ENCODE measurements around the gene DAGLA. TPM values are rescaled to one million over a fixed set of nuclear protein-coding genes. Genes with fewer than 3 reads are reported as not detected.
"Not testable (repeated sequence)": the region's sequence is repeated elsewhere in the genome, so short reads cannot be mapped to it uniquely, and the experiment has no call there.

Gene DAGLA
- total and polyA plus RNA-seq, 2 of the 13 experiments (the other 11 are each of a cell fraction or from before 2014, with no cell fraction given): 2.6 to 3.9 TPM

DNA sequence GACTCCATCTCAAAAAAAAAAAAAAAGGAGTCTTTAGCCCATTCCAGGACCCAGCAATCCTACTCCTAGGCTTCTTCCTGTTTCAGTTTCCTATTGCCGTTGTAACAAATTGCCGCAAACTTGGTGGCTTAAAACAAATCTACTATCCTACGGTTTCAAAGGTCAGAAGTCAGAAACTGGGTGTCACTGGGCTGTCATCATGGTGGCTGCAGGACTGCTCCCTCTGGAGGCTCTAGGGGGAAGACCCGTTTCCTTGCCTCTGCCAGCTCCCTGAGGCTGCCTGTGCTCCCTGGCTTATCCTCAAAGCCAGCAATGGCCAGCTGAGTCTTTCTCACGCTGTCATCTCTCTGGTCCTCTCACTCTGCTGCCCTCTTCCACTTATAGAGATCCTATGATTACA lies 8.7 kb upstream of the DAGLA start (continued):
- TF ChIP-seq, protein P1, sequence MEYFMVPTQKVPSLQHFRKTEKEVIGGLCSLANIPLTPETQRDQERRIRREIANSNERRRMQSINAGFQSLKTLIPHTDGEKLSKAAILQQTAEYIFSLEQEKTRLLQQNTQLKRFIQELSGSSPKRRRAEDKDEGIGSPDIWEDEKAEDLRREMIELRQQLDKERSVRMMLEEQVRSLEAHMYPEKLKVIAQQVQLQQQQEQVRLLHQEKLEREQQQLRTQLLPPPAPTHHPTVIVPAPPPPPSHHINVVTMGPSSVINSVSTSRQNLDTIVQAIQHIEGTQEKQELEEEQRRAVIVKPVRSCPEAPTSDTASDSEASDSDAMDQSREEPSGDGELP (IDR thresholded peaks at IDR 0.05; ENCODE audit: borderline replicate concordance, low read depth): peak; percentile 12; the same call in 1 of the 2 replicates
- TF ChIP-seq HNRNPLL (IDR thresholded peaks at IDR 0.05; ENCODE audit: low read depth, low read length, poor library complexity, severe bottlenecking) (no peak), REPIN1 (CRISPR knock-in tag; IDR thresholded peaks at IDR 0.05; ENCODE audit: borderline replicate concordance, low read depth) (no peak), ZMYM3 (CRISPR knock-in tag; IDR thresholded peaks at IDR 0.05) (peak; percentile 71; the same call in 1 of the 2 replicates), FOXA1 (IDR thresholded peaks at IDR 0.05) (no peak), FOXA1 (CRISPR knock-in tag; IDR thresholded peaks at IDR 0.05) (no peak), ZBTB26 (CRISPR knock-in tag; IDR thresholded peaks at IDR 0.05; ENCODE audit: borderline replicate concordance) (no peak; the same call in 1 of the 2 replicates), ZNF180 (CRISPR knock-in tag; IDR thresholded peaks at IDR 0.05; ENCODE audit: borderline replicate concordance, low read depth) (no peak), ZNF24 (IDR thresholded peaks at IDR 0.05) (no peak)

DNA sequence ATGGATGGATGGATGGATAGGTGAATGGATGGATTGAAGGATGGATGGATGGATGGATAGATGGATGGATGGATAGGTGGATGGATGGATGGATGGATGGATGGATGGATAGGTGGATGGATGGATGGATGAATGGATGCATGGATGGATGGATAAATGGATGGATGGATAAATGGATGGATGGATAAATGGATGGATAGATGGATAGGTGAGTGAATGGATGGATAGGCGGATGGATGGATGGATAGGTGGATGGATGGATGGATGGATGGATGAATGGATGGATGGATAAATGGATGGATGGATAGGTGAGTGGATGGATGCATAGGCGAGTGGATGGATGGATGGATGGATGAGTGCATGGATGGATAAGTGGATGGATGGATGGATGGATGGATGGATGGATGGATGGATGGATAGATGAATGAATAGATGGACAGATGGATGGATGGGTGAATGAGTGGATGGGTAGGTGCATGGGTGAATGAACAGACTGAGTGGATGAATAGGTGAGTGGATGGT lies 6.2 kb upstream of the DAGLA start:
- H3K36me3 ChIP-seq (replicated peaks in 1 of 2; ENCODE audit: control insufficient read depth in 1 of 2, insufficient read depth in 2 of 2, low read length in 2 of 2); BruUV-seq (replicated peaks); FAIRE-seq; H3K79me2 ChIP-seq (ENCODE audit: insufficient read depth, low read length); DNase-seq (ENCODE audit: low spot score); H3K4me2 ChIP-seq (ENCODE audit: low read depth, low read length); H3K27me3 ChIP-seq (ENCODE audit: control insufficient read depth in 1 of 2, insufficient read depth in 2 of 2, low read length in 2 of 2); H3K9ac ChIP-seq (ENCODE audit: insufficient read depth, low read depth, low read length); POLR2A ChIA-PET; H3K27ac ChIP-seq (ENCODE audit: extremely low read length, insufficient read depth, low read length); H3K4me3 ChIP-seq (replicated peaks in 1 of 3; ENCODE audit: insufficient read depth in 1 of 3, low read depth in 2 of 3, low read length in 3 of 3); H2AFZ ChIP-seq (ENCODE audit: low read length); H3K9me3 ChIP-seq (ENCODE audit: low read length); in situ Hi-C loops (cut with HindIII; ENCODE audit: extremely low pct_ligation_motif_present, low pct_unique_long_range_greater_than_20kb); H4K20me1 ChIP-seq (ENCODE audit: insufficient read depth, low read length); ATAC-seq; CTCF ChIA-PET (ENCODE audit: low intra/inter-chr PET ratio, low total read pairs); intact Hi-C loops (cut with micrococcal nuclease; ENCODE audit: unreplicated experiment): not testable (repeated sequence)
- H3K4me1 ChIP-seq (ENCODE audit: insufficient read depth, low read length): peaks cover 45% of the 10 kb centered on the region
- WGBS (ENCODE audit: low lambda C conversion rate): 38% methylated on average over 2 of the region's 2 CpGs
